Activated naive CD8-positive, alpha-beta T cell treated with anti-CD3 and anti-CD28 coated beads, Interleukin-2, amount 50 U/mL, for 24 hours (primary cell): ENCODE measurements around the gene DBP.
"Not testable (repeated sequence)": the region's sequence is repeated elsewhere in the genome, so short reads cannot be mapped to it uniquely, and the experiment has no call there.

Source experiments
- ATAC-seq: fragments of 150-1000 bp; cut with Tn5 transposase; one replicate; pipeline ENCODE4 v1.10.0; 2021
- DNase-seq: peaks from one replicate; pipeline ENCODE4 v3.0.0; 2021
- H3K27ac Mint-ChIP-seq: one replicate; pipeline ENCODE4 v1.8.0; 2021; ENCODE audit warnings: mild to moderate bottlenecking, mixed read lengths
- H3K27me3 Mint-ChIP-seq: one replicate; pipeline ENCODE4 v1.8.0; 2021; ENCODE audit warnings: mixed read lengths
- H3K36me3 Mint-ChIP-seq: one replicate; pipeline ENCODE4 v1.8.0; 2021; ENCODE audit warnings: low read depth, mixed read lengths
- H3K4me1 Mint-ChIP-seq: one replicate; pipeline ENCODE4 v1.8.0; 2021; ENCODE audit warnings: mixed read lengths
- H3K4me3 Mint-ChIP-seq: one replicate; pipeline ENCODE4 v1.8.0; 2021; ENCODE audit warnings: mild to moderate bottlenecking, moderate library complexity, mixed read lengths
- H3K9me3 Mint-ChIP-seq: one replicate; pipeline ENCODE4 v1.8.0; 2021; ENCODE audit warnings: mixed read lengths

Gene DBP

GRCh38 chr19:48638831-48639381 lies 1.7 kb upstream of the DBP start:
- H3K4me3 Mint-ChIP-seq = peak overlapping the region; percentile 86
- H3K27me3 Mint-ChIP-seq = peaks cover 2% of the 10 kb centered on the region
- H3K27ac Mint-ChIP-seq = peak overlapping the region; percentile 96
- H3K4me1 Mint-ChIP-seq = peaks cover 42% of the 10 kb centered on the region
- H3K9me3 Mint-ChIP-seq = no peaks in the 10 kb centered on the region
- no peaks in the 10 kb centered on the region for H3K36me3 Mint-ChIP-seq
- ATAC-seq (no peak), DNase-seq (no peak)

DNA sequence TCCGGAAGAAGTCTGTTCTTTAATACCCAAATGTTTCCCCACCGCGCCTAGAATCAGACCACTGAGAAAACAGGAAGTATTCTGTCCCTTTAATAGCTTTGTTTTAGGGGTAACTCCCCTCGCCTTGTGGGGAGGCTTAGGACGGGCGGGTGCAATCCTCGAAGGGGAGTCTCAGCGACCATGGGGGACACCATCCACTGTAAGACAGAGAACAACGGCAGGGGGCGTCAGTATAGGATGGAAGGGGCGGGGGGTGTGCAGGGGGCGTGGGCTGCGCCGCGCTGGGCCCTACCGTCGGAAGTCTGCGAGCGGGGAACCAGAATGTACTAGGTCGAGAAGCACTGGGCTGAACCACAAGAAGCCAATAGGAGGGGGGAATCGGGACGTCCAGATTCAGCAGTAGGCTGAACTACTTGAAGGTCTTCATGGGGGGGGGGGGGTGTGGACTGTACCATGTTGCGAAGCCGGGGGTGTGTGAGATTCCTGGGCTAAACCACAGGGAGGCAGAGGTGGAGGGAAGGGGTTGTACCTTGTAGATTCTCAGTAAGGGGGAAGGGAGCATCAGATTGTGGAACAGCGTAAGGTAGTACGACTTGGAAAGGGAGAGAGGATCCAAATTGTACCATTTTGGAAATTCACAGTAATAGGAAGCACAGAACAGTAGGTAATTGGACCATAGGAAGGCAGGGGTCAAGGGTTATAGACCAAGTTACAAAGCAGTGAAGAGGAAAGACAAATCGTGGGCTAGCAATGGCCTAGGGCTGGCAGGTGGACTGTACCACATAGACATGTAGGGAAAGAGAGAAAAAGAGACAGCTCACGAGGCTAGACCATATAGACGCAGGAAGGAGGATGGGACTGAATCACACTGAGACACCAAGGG lies 1.0 kb upstream of the DBP start:
- ATAC-seq (peak; percentile 11), DNase-seq (peak; percentile 69)
- Mint-ChIP-seq H3K27ac (peak overlapping the region; percentile 96), H3K9me3 (no peaks in the 10 kb centered on the region), H3K36me3 (no peaks in the 10 kb centered on the region), H3K27me3 (peaks cover 2% of the 10 kb centered on the region), H3K4me3 (peak overlapping the region; percentile 86), H3K4me1 (peaks cover 49% of the 10 kb centered on the region)

GRCh38 chr19:48637449-48637947 lies 319 bp upstream of the DBP start:
- Mint-ChIP-seq H3K27ac (peak overlapping the region; percentile 96), H3K4me3 (peak overlapping the region; percentile 86), H3K4me1 (peaks cover 55% of the 10 kb centered on the region), H3K9me3 (no peaks in the 10 kb centered on the region), H3K36me3 (no peaks in the 10 kb centered on the region), H3K27me3 (peaks cover 2% of the 10 kb centered on the region)
- DNase-seq (peak; percentile 98), ATAC-seq (peak; percentile 80)

DNA sequence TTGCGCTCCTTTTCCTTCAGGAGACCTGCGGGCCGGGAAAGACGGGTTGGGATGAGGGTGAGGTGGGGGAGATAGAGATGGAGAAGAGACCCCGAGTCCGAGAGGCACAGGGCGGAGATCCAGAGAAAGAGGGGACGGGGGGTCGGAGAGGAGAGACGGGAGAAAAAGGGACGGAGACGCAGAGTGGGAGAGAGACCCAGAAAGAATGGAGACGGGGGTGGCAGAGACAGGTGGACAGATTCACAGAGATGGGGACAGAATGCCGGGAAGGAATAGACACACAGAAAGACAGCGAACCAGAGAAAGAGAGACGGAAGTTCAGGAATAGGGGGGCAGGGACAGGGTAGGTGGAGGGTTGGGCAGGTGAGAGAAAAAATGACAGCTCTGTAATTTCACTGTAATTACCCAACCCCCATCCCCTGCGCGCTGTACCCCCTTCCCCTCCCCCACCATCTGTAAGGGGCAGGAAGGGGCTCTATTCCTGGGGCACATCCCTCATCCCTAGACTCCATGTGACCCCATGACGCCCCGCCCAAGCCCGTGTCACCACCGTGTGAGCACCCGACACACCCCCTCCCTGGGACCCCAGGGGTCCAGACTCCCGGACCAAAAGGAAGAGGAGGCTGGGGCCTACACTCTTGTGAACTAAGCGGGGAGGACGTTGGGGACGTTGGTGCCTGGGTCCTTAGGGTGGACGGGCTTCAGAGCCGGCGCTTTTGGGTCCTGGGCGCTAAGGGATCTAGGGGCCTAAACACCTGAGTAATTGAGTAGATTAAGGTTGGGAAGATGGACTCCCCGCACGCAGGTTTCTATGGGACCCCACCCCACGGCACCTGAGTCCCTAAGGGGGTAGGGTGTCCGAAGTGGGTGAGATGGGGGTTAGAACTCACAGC lies 967 bp downstream of the DBP start:
- Mint-ChIP-seq H3K4me1 (peaks cover 62% of the 10 kb centered on the region), H3K9me3 (no peaks in the 10 kb centered on the region), H3K36me3 (peaks cover 2% of the 10 kb centered on the region), H3K27ac (peak overlapping the region; percentile 88), H3K27me3 (peaks cover 2% of the 10 kb centered on the region), H3K4me3 (peak overlapping the region; percentile 86)
- ATAC-seq = no peak
- no peak for DNase-seq

DNA sequence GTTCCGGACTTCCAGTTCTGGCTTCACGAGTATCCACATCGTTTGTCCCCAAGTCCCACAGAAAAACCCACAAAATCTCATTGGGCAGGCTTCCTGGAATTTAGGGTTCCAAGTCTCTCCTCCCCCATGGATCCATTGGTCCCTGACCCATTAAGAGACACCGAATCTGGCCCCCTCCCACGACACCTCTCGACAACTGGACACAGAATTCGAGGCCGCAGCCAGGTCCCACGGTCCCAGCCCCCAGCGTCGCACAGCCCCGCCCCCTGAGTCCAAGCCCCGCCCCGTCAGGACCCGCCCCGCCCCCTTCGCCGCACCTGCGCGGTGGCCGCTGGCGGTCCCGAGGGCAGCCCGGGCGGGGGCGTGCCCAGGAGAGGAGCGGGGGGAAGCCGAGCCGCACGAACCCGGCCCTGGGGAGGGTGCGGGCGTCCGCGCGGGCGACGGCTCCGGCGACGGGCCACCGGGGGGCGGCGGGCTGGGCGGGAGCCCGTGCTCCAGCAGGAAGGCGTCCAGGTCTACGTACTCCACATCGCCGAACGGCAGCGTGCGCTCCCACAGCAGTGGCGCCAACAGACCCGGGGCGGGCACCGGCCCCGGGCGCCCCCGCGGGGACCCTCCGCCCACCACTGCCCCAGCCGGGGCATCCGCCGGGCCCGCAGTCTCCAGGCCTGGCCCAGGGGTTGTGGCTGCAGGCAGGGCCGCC lies 1.8 kb downstream of the DBP start:
- peak overlapping the region; percentile 89 for H3K27ac Mint-ChIP-seq
- H3K9me3 Mint-ChIP-seq = no peaks in the 10 kb centered on the region
- H3K4me1 Mint-ChIP-seq = peaks cover 64% of the 10 kb centered on the region
- peaks cover 2% of the 10 kb centered on the region for H3K36me3 Mint-ChIP-seq
- H3K4me3 Mint-ChIP-seq = peak overlapping the region; percentile 86
- peaks cover 2% of the 10 kb centered on the region for H3K27me3 Mint-ChIP-seq
- no peak for ATAC-seq
- peak; percentile 78 for DNase-seq

DNA sequence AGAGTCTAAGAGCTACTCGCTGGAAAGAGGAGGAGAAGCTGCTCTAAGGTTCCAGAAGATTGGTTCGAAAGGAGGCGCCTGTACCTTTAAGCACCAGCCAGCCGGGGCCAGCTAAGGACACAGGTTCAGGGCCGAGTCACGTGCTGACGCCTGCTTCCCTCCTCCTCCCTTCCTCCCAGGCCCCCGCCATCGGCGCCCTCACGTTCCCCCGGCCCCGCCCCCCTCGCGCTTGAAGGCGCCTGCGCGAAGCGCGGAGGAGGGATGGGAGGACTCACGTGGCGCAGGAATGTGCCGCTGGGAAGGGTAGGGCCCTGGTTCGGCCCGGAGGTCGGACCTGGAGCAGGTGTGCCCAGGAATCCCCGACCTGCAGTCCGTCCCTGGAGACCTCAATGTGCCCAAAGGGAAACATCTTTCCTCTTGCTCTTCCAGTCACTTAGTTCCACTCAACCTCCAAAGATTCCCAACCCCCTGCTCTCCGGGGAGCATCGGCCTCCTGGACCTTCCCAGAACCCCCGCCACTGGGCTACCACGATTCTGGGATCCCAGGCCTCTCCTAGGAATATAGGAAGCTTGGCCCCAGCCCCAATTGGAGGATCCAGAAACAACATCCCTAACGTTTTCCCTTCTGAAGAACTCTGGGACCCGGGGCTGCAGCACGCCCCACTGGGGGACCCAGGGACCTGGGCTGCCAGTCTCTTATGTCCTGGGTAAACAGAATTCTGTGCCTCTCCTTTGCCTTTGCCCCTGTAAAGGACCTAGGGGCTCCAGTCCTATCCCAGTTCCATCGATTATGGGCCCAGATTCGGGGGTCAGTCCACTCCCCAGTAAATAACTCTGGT lies 2.5 kb downstream of the DBP start:
- H3K36me3 Mint-ChIP-seq = peaks cover 2% of the 10 kb centered on the region
- DNase-seq = peak; percentile 94
- peak; percentile 45 for ATAC-seq
- peaks cover 63% of the 10 kb centered on the region for H3K4me1 Mint-ChIP-seq
- H3K27me3 Mint-ChIP-seq = peaks cover 2% of the 10 kb centered on the region
- H3K9me3 Mint-ChIP-seq = no peaks in the 10 kb centered on the region
- H3K27ac Mint-ChIP-seq = peak overlapping the region; percentile 89
- peak overlapping the region; percentile 76 for H3K4me3 Mint-ChIP-seq

DNA sequence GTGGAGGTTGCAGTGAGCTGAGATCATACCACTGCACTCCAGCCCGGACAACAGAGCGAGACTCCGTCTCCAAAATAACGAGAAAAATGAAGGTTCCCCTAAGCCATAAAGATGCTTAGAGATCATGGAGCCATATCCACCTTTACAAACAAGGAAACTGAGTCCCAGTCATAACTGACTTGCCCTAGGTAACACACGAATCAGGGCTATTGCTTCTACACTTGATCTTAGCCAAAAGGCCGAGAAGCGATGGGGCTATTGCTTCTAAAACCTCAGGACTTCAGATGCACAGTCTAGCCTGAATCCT lies 3.2 kb downstream of the DBP start:
- Mint-ChIP-seq H3K4me1 (peaks cover 60% of the 10 kb centered on the region), H3K27ac (peak overlapping the region; percentile 89), H3K4me3 (peak overlapping the region; percentile 76), H3K27me3 (peaks cover 2% of the 10 kb centered on the region), H3K36me3 (peaks cover 2% of the 10 kb centered on the region), H3K9me3 (no peaks in the 10 kb centered on the region)
- DNase-seq (no peak), ATAC-seq (no peak)

GRCh38 chr19:48633148-48634035 lies 3.8 kb downstream of the DBP start:
- DNase-seq (no peak), ATAC-seq (no peak)
- peaks cover 2% of the 10 kb centered on the region for H3K27me3 Mint-ChIP-seq
- H3K27ac Mint-ChIP-seq = peak overlapping the region; percentile 47
- no peaks in the 10 kb centered on the region for H3K9me3 Mint-ChIP-seq
- H3K36me3 Mint-ChIP-seq = peaks cover 5% of the 10 kb centered on the region
- no peak overlapping the region for H3K4me3 Mint-ChIP-seq
- peaks cover 54% of the 10 kb centered on the region for H3K4me1 Mint-ChIP-seq

DNA sequence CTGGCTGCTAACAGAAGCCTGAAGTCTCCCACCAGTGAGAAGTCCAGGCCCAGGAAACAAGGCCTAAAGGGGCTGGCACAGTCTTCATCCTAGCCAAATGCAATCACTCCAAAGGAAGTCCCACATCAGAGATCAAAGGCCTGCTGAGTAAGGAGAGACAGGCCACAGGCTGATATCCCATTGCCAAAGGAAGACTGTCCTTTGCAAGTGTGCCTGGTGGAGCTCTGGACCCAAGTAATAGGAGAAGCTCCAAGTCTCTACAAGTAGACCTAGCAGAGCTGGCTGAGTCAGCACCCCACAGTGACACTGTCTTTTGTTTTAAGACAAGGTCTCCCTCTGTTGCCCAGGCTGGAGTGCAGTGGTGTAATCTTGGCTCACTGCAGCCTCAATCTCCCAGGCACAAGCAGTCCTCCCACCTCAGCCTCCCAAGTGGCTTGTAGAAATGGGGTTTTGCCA lies 4.5 kb downstream of the DBP start:
- no peak overlapping the region for H3K4me3 Mint-ChIP-seq
- no peak for ATAC-seq
- H3K27ac Mint-ChIP-seq = peak overlapping the region; percentile 52
- H3K27me3 Mint-ChIP-seq = peaks cover 2% of the 10 kb centered on the region
- no peak for DNase-seq
- peaks cover 5% of the 10 kb centered on the region for H3K36me3 Mint-ChIP-seq
- H3K4me1 Mint-ChIP-seq = peaks cover 47% of the 10 kb centered on the region
- H3K9me3 Mint-ChIP-seq = no peaks in the 10 kb centered on the region

GRCh38 chr19:48632286-48632685 lies 4.9 kb downstream of the DBP start:
- not testable (repeated sequence) for DNase-seq, H3K27me3 Mint-ChIP-seq, ATAC-seq, H3K4me3 Mint-ChIP-seq, H3K36me3 Mint-ChIP-seq, H3K9me3 Mint-ChIP-seq
- H3K27ac Mint-ChIP-seq = peak overlapping the region; percentile 52
- H3K4me1 Mint-ChIP-seq = peaks cover 44% of the 10 kb centered on the region

DNA sequence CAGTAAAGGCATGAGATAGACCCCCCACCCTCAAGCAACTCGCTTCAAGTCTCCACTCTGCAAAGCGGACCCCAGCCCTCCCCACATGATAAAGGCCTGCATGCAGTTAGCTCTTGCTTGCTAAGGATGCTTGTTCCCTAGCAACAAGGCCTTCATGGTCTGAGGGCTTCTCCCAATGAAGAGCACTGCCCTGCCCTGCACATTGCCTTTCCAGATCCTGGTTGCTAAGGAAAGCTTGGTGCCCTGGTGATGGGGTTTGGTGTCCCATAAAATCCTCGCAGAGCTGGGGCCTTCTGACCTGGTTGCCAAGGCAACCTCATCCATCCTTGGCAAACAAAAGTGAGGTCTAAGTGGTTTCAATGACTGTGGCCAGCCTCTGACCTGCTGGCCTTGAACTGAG lies 6.0 kb downstream of the DBP start:
- no peak for ATAC-seq
- no peak for DNase-seq
- H3K9me3 Mint-ChIP-seq = no peaks in the 10 kb centered on the region
- H3K4me3 Mint-ChIP-seq = no peak overlapping the region
- no peak overlapping the region for H3K27ac Mint-ChIP-seq
- peaks cover 8% of the 10 kb centered on the region for H3K36me3 Mint-ChIP-seq
- H3K4me1 Mint-ChIP-seq = peaks cover 51% of the 10 kb centered on the region
- H3K27me3 Mint-ChIP-seq = peaks cover 2% of the 10 kb centered on the region

DNA sequence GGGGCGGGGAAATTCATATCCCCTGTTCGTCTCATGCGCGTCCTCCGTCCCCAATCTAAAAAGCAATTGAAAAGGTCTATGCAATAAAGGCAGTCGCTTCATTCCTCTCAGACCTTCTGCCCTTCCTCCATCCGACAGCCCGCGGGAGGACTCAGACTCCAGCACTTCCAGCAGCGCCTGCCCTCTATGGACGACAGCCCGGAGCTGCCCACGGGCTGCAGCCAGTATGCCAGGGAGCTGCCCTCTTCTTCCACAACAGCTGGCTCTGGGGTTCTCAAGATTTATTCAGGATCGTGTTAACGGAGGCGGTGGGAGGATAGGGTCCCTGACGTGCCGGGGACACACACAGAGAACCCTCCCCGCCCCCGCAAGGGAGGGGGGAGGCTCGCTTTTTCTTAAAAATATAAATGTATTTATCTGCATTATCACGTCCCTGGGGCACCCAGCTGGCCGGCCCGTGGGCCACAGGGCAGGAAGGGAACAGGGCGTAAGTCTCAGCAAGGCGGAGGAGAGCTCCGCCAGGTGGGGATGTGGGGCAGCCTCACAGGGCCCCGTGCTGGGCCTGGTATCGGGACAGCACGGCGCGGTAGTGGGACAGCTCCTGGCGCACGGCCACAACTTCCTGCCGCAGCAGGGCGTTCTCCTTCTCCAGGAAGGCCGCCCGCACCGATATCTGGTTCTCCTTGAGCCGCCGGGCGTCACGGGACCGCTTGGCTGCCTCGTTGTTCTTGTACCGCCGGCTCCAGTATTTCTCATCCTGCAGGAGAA lies 6.7 kb downstream of the DBP start:
- no peak for DNase-seq
- Mint-ChIP-seq H3K4me3 (no peak overlapping the region), H3K27me3 (no peaks in the 10 kb centered on the region), H3K36me3 (peaks cover 8% of the 10 kb centered on the region), H3K9me3 (no peaks in the 10 kb centered on the region), H3K27ac (no peak overlapping the region), H3K4me1 (peaks cover 47% of the 10 kb centered on the region)
- ATAC-seq = no peak
